HG03575 (cell line): ENCODE results near the gene TENT4A.

Experiments used
- ATAC-seq: cut with Tn5 transposase; IDR thresholded peaks from one replicate; pipeline ENCODE4 v1.9.1; 2021; ENCODE audit not compliant: unreplicated experiment, insufficient number of reproducible peaks, low FRiP score; ENCODE audit errors: extremely low read depth

TENT4A gene

GRCh38 chr5:6715271-6715670 lies 2.0 kb downstream of the TENT4A start:
- ATAC-seq = no peak

- ATAC-seq = no peak
Observed at GRCh38 chr5:6715758-6716628, 2.8 kb downstream of the TENT4A start.

DNA sequence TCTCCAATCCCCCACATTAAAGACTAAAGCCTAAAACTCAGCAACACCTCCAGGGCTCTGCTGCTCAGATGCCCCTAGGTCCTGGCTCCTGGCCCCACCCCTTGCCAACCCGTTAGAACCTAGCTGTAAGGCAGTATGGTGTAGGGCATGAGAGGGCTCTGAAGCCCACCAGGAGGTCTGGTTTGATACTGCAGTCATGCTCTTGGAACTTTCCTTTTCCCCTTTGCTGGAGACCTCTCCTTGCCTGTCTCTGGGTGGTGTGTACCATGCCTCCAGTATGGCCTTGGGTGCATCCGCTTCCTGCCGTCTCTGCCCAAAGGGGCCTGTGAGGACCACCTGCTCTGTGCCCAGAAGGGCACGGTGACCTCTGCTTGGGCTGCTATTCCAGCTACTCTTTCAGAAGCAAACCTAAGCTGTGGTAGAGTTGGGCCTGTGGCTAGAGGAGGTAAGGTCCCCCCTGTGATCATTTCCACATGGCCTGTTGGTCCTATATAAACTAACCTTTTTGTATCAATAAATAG lies 3.5 kb downstream of the TENT4A start:
- ATAC-seq = no peak

DNA sequence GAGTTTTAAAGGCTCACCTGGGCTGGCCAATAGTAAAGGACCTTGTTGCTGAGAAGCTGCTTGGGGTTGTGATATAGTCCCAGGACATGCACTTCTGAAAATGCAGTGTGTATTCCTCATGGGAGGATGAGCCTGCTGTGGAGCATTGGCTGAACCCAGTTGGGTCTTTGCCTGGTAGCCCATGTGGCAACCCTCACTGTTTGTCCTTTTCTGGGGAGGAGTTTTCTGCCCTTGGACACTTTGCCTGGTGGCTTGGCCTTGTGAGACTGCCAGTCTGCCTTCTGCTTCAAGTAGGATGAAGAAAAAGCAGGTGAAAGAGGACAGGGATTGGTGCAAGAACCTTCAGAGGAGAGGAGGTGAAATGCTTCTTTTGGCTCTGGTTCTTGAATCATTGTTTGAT lies 4.0 kb downstream of the TENT4A start:
- no peak for ATAC-seq

DNA sequence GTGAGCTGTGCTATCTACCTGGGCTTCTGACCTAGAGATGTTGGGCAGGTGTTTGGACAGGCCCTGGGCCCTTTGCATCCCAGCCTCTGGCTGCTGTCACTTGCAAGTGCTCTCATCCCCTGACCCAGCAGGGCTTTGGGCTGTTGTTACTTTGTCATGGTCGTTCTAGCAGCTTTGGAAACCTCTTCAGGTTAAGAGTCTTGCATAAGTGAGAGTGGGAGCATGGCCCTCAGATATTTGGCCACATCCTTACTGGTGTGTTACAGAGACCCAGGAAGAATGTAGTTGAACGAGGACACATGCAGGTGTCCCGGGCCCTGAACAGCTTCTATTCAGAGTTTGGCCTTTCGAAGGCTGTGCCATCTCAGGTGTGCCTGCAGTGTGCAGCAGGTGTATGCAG lies 4.5 kb downstream of the TENT4A start:
- no peak for ATAC-seq

GRCh38 chr5:6718161-6718681 lies 5.0 kb downstream of the TENT4A start:
- ATAC-seq = no peak

DNA sequence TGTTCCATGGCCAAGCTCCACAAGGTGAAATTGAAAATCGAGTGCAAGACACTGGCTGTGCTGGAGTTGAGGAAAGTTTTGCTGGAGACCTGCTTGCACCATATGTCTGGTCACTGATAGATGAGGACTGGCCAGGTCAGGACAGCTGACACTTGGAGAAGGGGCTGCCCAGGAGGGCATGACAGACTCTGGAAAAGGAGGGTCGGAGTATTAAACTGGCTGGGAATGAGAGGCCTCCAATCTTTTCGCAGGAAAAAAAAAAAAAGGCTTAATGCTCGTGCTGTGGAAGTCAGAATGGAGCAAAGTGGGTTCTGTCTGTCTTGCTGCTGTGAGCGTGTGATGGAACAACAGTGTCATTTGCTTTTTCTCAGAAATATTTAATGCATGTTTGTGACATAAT lies 5.5 kb downstream of the TENT4A start:
- ATAC-seq = no peak

DNA sequence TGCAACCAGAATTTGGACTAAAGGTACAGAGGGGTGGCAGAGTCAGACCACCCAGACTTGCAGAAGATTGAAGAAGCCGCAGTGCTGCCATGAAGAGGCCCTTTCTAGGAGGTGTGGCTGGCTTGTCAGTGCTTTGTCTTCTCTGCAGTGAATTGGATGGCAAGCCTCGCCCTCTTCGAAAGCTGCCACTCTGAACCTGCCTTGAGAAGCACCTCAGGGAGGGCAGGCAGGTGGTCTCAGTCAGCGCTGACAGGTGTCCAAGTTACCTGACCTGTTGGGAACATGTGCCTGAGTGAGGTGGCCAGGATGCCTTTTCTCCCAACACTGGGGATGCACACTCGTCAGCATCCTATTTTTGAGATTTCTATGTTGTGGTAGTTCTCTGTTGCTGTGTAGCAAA lies 6.2 kb downstream of the TENT4A start:
- ATAC-seq = no peak

GRCh38 chr5:6719896-6720560 lies 6.8 kb downstream of the TENT4A start:
- no peak for ATAC-seq

DNA sequence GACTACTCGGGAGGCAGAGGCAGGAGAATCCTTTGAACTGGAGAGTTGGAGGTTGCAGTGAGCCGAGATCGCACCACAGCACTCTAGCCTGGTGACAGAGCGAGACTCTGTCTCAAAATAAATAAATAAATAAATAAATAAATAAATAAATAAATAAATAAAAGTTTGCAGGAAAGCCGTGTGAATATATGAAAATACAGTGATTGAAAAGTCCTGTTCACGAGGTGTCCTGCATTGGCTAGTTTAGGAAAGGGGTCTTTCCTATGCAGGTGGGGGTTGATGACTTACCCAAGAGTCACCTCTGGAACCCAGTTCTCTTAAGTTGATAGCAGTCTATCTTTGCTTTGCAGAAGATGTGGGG lies 7.3 kb downstream of the TENT4A start:
- ATAC-seq = no peak

DNA sequence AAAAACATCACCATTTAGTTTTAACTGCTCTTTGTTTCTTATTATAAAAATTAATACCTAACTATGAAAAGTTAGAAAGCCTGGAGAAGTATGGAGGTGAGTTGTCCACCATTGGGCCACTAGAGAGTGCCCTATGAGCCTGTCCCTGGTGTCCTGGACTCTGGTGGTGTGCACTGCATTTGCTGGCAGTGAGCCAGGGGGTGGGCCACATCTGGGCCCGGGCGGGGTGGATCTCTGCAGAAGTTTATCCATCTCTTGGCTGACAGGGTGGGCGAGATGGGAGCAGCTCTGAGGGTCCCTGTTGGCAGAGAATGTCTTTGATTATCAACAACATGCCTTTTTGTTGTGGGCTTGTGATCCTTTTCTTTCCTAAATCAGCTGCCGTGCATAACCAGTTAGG lies 8.2 kb downstream of the TENT4A start:
- no peak for ATAC-seq

- ATAC-seq = no peak
Observed at GRCh38 chr5:6722015-6722414, 8.8 kb downstream of the TENT4A start.

DNA sequence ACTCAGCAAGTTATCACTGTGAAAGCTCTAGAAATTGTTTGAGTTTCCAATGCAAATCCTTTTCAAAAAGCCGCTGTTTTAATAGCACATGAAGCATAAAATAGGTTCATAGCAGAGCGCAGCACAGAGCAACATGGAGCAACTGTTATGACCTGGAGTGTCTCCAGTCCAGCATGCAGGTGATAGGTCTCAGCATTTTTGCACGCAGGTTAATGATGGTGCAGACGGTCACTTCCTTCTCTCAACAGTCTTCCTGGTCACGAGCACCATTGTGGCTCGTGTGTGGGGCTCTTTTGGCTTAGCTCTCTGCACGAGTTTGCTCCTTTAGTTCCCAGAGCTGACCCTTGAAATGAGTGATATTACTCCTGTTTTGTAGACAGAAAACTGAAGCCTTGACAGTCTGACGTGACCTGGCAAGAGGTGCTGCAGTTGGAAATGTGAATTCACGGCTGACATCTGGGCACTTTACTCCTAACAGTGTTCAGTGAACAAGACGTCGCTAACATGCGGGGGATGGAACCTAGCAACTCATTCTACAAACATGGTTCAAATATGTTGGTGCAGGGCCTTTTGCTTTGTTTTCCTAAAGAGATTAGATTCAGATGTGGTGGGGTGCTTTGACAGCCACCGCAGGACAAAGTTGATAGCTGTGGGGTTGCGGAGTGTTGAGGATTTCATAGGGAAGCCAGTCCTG lies 10.0 kb downstream of the TENT4A start:
- ATAC-seq = no peak

- no peak for ATAC-seq
Observed at GRCh38 chr5:6723816-6724300, 10.6 kb downstream of the TENT4A start.

GRCh38 chr5:6724321-6724929 lies 11.2 kb downstream of the TENT4A start:
- no peak for ATAC-seq

GRCh38 chr5:6725421-6725820 lies 12.2 kb downstream of the TENT4A start:
- ATAC-seq = no peak

- no peak for ATAC-seq
Observed at GRCh38 chr5:6726006-6726405, 12.8 kb downstream of the TENT4A start.

- ATAC-seq = no peak
Observed at GRCh38 chr5:6727231-6727630, 14.0 kb downstream of the TENT4A start.
